HL-60 (cell line): Measurements from ENCODE around the gene SOAT2. TPM values are rescaled to one million over a fixed set of nuclear protein-coding genes. Genes with fewer than 3 reads are reported as not detected.

Experiments
- DNase-seq, 2 experiments: peaks; one replicate each; pipeline ENCODE4 v3.0.0-alpha.2; 2010 to 2020; ENCODE audit warnings: low read depth in 1 of 2, low spot score in 1 of 2
- H3K27ac ChIP-seq: fragments of 250-450 bp; sonication (Bioruptor Pico); replicated peaks from 2 replicates; pipeline ENCODE4 v1.5.1; 2020; ENCODE audit warnings: mild to moderate bottlenecking, moderate library complexity
- H3K27me3 ChIP-seq: fragments of 250-450 bp; sonication (Bioruptor Pico); 2 replicates; pipeline ENCODE4 v1.5.1; 2021; ENCODE audit warnings: mild to moderate bottlenecking, moderate library complexity; ENCODE audit not compliant: insufficient read depth, poor library complexity, severe bottlenecking
- H3K4me3 ChIP-seq: replicated peaks from 2 replicates; pipeline ENCODE4 v1.5.1; 2011; ENCODE audit warnings: mild to moderate bottlenecking, control low read depth, low read length; ENCODE audit not compliant: insufficient read depth
- CTCF ChIP-seq: IDR thresholded peaks from one replicate; pipeline ENCODE4 v1.5.1; 2011; ENCODE audit warnings: low read length, control low read depth, inconsistent platforms; ENCODE audit not compliant: insufficient read depth
- GABPA ChIP-seq: IDR thresholded peaks from 2 replicates; pipeline ENCODE4 v1.6.1; 2012; ENCODE audit warnings: low read depth
- POLR2AphosphoS5 ChIP-seq: IDR thresholded peaks from 2 replicates; pipeline ENCODE4 v1.6.1; 2012; ENCODE audit warnings: low read depth
- REST ChIP-seq: IDR thresholded peaks from 2 replicates; pipeline ENCODE4 v1.6.1; 2012; ENCODE audit warnings: low read depth; ENCODE audit not compliant: insufficient replicate concordance
- SPI1 ChIP-seq: IDR thresholded peaks from 2 replicates; pipeline ENCODE4 v1.6.1; 2012; ENCODE audit warnings: low read depth, mild to moderate bottlenecking, borderline replicate concordance
- microRNA-seq: library from miRNA; unstranded; fragments of <30 nt; microRNA quantifications from one replicate; pipeline ENCODE4, GENCODE V29; 2018

Gene SOAT2

GRCh38 chr12:53172352-53172751 is 69.1 kb downstream of the SOAT2 start:
- TF ChIP-seq CTCF: no peak
- DNase-seq: no peak
- Histone ChIP-seq H3K27ac (no peak overlapping the region), H3K4me3 (no peak overlapping the region), H3K27me3 (no peaks in the 10 kb centered on the region)

GRCh38 chr12:53173085-53173715 is 69.9 kb downstream of the SOAT2 start:
- Histone ChIP-seq H3K27ac (no peak overlapping the region), H3K4me3 (no peak overlapping the region), H3K27me3 (no peaks in the 10 kb centered on the region)
- DNase-seq: no peak
- no peak for TF ChIP-seq SPI1
- no peak for TF ChIP-seq GABPA
- TF ChIP-seq REST: no peak
- TF ChIP-seq POLR2AphosphoS5: no peak
- no peak for TF ChIP-seq CTCF

Small RNA genes within 50 kb of the gene (microRNA-seq; reads per million reads assigned to microRNA genes)
- gene MIR6757: not detected
